Muscle of leg (tissue), 11 donors: ENCODE results near the gene GPR83. TPM values are rescaled to one million over a fixed set of nuclear protein-coding genes. Genes with fewer than 3 reads are reported as not detected.
A peak's percentile ranks its signal among the peaks of the same experiment; 100 is the strongest.
"Not testable (repeated sequence)": the region's sequence is repeated elsewhere in the genome, so short reads cannot be mapped to it uniquely, and the experiment has no call there.

ENCODE experiments used
- DNase-seq: peaks from one replicate; pipeline ENCODE4 v3.0.0; 2013
- H3K27ac ChIP-seq: one replicate; pipeline ENCODE4 v1.5.1; 2013; ENCODE audit warnings: mild to moderate bottlenecking, low read length, control low read depth
- H3K27me3 ChIP-seq: one replicate; pipeline ENCODE4 v1.6.1; 2013; ENCODE audit warnings: low read length; ENCODE audit not compliant: control insufficient read depth, insufficient read depth
- H3K36me3 ChIP-seq: one replicate; pipeline ENCODE4 v1.6.1; 2013; ENCODE audit warnings: low read length; ENCODE audit not compliant: control insufficient read depth, insufficient read depth
- H3K4me1 ChIP-seq: one replicate; pipeline ENCODE4 v1.6.1; 2013; ENCODE audit warnings: low read length; ENCODE audit not compliant: control insufficient read depth, insufficient read depth
- H3K4me3 ChIP-seq: one replicate; pipeline ENCODE4 v1.5.1; 2013; ENCODE audit warnings: low read length, control low read depth
- H3K9me3 ChIP-seq: replicated peaks from 2 replicates; pipeline ENCODE4 v1.6.1; 2013; ENCODE audit warnings: low read depth, low read length; ENCODE audit not compliant: control insufficient read depth
- WGBS: methylation state at CpG from one replicate; pipeline ENCODE4 v1.1.5; 2013; ENCODE audit warnings: missing lambda C conversion rate; ENCODE audit not compliant: insufficient coverage; 5-methylcytosine and 5-hydroxymethylcytosine counted together
- polyA plus RNA-seq, 8 donors: library from polyadenylated mRNA; unstranded; fragments of 120-200 nt; gene quantifications; one replicate each; pipeline versions ENCODE4 v1.2.1 to v1.2.3, GENCODE V29; 2013; ENCODE audit warnings: inconsistent platforms in 1 of 8, low replicate concordance in 1 of 8; ENCODE audit not compliant: insufficient read length in 8 of 8, insufficient read depth in 1 of 8
- total RNA-seq: library from RNA; stranded (reverse); fragments of 120-200 nt; gene quantifications from one replicate; pipeline ENCODE4 v1.2.4, GENCODE V29; 2013

Gene GPR83
- total and polyA plus RNA-seq, 9 donors: 0.09 to 0.31 (median 0.19) TPM

- H3K36me3 ChIP-seq: no peaks in the 10 kb centered on the region
- H3K4me3 ChIP-seq: no peak overlapping the region
- DNase-seq: no peak
- H3K27me3 ChIP-seq: no peaks in the 10 kb centered on the region
- no peaks in the 10 kb centered on the region for H3K4me1 ChIP-seq
- H3K27ac ChIP-seq: no peak overlapping the region
- H3K9me3 ChIP-seq: no peaks in the 10 kb centered on the region
- 93% methylated on average over 3 of the region's 5 CpGs for WGBS
These were observed 21.6 kb downstream of the GPR83 start for GRCh38 chr11:94379613-94380012.

GRCh38 chr11:94376841-94377240 is 24.4 kb downstream of the GPR83 start:
- WGBS: no CpG with 5 or more reads among the region's 1 CpG
- no peaks in the 10 kb centered on the region for H3K4me1 ChIP-seq
- H3K36me3 ChIP-seq: no peaks in the 10 kb centered on the region
- DNase-seq: no peak
- no peaks in the 10 kb centered on the region for H3K9me3 ChIP-seq
- H3K27ac ChIP-seq: no peak overlapping the region
- H3K27me3 ChIP-seq: no peaks in the 10 kb centered on the region
- H3K4me3 ChIP-seq: no peak overlapping the region

- DNase-seq, H3K27ac ChIP-seq, H3K9me3 ChIP-seq, H3K4me3 ChIP-seq, H3K36me3 ChIP-seq, H3K4me1 ChIP-seq, H3K27me3 ChIP-seq: not testable (repeated sequence)
- WGBS: 87% methylated on average over 4 of the region's 6 CpGs
These were observed 30.6 kb downstream of the GPR83 start for GRCh38 chr11:94370576-94370975.

- not testable (repeated sequence) for H3K4me3 ChIP-seq, H3K27me3 ChIP-seq
- WGBS: 44% methylated on average over 3 of the region's 10 CpGs
These were observed 50.2 kb downstream of the GPR83 start for GRCh38 chr11:94350850-94351563.

GRCh38 chr11:94346311-94346710 is 54.9 kb downstream of the GPR83 start:
- not testable (repeated sequence) for H3K4me3 ChIP-seq, DNase-seq, H3K9me3 ChIP-seq, H3K36me3 ChIP-seq, H3K27ac ChIP-seq, H3K4me1 ChIP-seq, H3K27me3 ChIP-seq
- WGBS: 83% methylated on average over 5 of the region's 8 CpGs

More at GRCh38 chr11:94350850-94351563, 50.2 kb downstream of the GPR83 start:
- DNase-seq, H3K4me1 ChIP-seq, H3K36me3 ChIP-seq, H3K27ac ChIP-seq, H3K9me3 ChIP-seq: not testable (repeated sequence)

GRCh38 chr11:94343495-94343894 is 57.7 kb downstream of the GPR83 start:
- no CpG with 5 or more reads among the region's 1 CpG for WGBS
- Histone ChIP-seq H3K27ac (no peak overlapping the region), H3K36me3 (no peaks in the 10 kb centered on the region), H3K27me3 (no peaks in the 10 kb centered on the region), H3K9me3 (no peaks in the 10 kb centered on the region), H3K4me3 (no peak overlapping the region), H3K4me1 (no peaks in the 10 kb centered on the region)
- DNase-seq: no peak

GRCh38 chr11:94342250-94342649 is 59.0 kb downstream of the GPR83 start:
- Histone ChIP-seq H3K4me1 (no peaks in the 10 kb centered on the region), H3K36me3 (no peaks in the 10 kb centered on the region), H3K27ac (no peak overlapping the region), H3K9me3 (no peaks in the 10 kb centered on the region), H3K4me3 (no peak overlapping the region), H3K27me3 (no peaks in the 10 kb centered on the region)
- no peak for DNase-seq
- WGBS: no CpG with 5 or more reads among the region's 3 CpGs

- H3K4me1 ChIP-seq: no peaks in the 10 kb centered on the region
- WGBS: no CpG with 5 or more reads among the region's 3 CpGs
- H3K27ac ChIP-seq: no peak overlapping the region
- peak; percentile 61 for DNase-seq
- H3K36me3 ChIP-seq: no peaks in the 10 kb centered on the region
- H3K9me3 ChIP-seq: no peaks in the 10 kb centered on the region
- no peaks in the 10 kb centered on the region for H3K27me3 ChIP-seq
- H3K4me3 ChIP-seq: no peak overlapping the region
These were observed 62.6 kb downstream of the GPR83 start for GRCh38 chr11:94338651-94339050.

- Histone ChIP-seq H3K4me3 (no peak overlapping the region), H3K36me3 (no peaks in the 10 kb centered on the region), H3K9me3 (no peaks in the 10 kb centered on the region), H3K4me1 (no peaks in the 10 kb centered on the region), H3K27me3 (no peaks in the 10 kb centered on the region), H3K27ac (no peak overlapping the region)
- no peak for DNase-seq
- no CpG with 5 or more reads among the region's 6 CpGs for WGBS
These were observed 65.2 kb downstream of the GPR83 start for GRCh38 chr11:94336033-94336432.

GRCh38 chr11:94332814-94333213 is 68.4 kb downstream of the GPR83 start:
- Histone ChIP-seq H3K27ac (no peak overlapping the region), H3K4me1 (no peaks in the 10 kb centered on the region), H3K27me3 (no peaks in the 10 kb centered on the region), H3K4me3 (no peak overlapping the region), H3K36me3 (no peaks in the 10 kb centered on the region), H3K9me3 (no peaks in the 10 kb centered on the region)
- DNase-seq: no peak

GRCh38 chr11:94330789-94331188 is 70.4 kb downstream of the GPR83 start:
- WGBS: no CpG with 5 or more reads among the region's 2 CpGs
- H3K36me3 ChIP-seq: no peaks in the 10 kb centered on the region
- no peak overlapping the region for H3K27ac ChIP-seq
- no peaks in the 10 kb centered on the region for H3K4me1 ChIP-seq
- peak; percentile 15 for DNase-seq
- no peak overlapping the region for H3K4me3 ChIP-seq
- no peaks in the 10 kb centered on the region for H3K27me3 ChIP-seq
- no peaks in the 10 kb centered on the region for H3K9me3 ChIP-seq
